Breast epithelium (tissue), 3 donors: ENCODE measurements around the gene RGL1.

Source experiments
- CTCF ChIP-seq, 3 donors: fragments of 450-650 bp; IDR thresholded peaks; one replicate each; pipeline ENCODE4 v1.5.1; 2016 to 2017; ENCODE audit warnings: antibody characterized with exemption in 3 of 3, mild to moderate bottlenecking in 3 of 3, moderate library complexity in 3 of 3
- POLR2A ChIP-seq: fragments of 450-650 bp; IDR thresholded peaks from one replicate; pipeline ENCODE4 v1.6.1; 2016; ENCODE audit warnings: antibody characterized with exemption, mild to moderate bottlenecking, moderate library complexity
- POLR2AphosphoS5 ChIP-seq, 3 donors: sonication (generic); formaldehyde crosslinking; IDR thresholded peaks; one replicate each; pipeline ENCODE4 v1.6.1; 2017; ENCODE audit warnings: antibody characterized with exemption in 3 of 3

GRCh38 chr1:183891158-183891856 is 86.4 kb downstream of the RGL1 start:
- TF ChIP-seq CTCF (IDR thresholded peaks at IDR 0.05) (no peak), POLR2AphosphoS5 (IDR thresholded peaks at IDR 0.05) (no peak), POLR2A (no peak)
